ENCODE results near the gene DCAF11. TPM values are rescaled to one million over a fixed set of nuclear protein-coding genes. Genes with fewer than 3 reads are reported as not detected.

The DCAF11 gene
- total RNA-seq, 1 experiment from 2014 or later, result 52.7 TPM

DNA sequence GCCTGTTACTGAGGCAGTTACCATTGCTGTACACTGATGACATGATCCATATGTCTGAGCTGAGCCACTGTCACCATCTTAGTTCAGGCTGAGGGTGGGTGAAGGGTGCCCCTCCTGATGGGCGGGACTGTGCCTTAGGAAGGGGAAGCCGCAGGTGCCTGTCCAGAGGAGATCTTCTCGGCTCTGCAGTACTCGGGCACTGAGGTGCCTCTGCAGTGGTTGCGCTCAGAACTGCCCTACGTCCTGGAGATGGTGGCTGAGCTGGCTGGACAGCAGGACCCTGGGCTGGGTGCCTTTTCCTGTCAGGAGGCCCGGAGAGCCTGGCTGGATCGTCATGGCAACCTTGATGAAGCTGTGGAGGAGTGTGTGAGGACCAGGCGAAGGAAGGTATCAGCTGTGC is 36.4 kb downstream of the DCAF11 start:
- no peaks in the 10 kb centered on the region for H3K27me3 ChIP-seq (ENCODE audit: insufficient read depth, low read depth)
- no peak overlapping the region for H2AFZ ChIP-seq
- H3K4me1 ChIP-seq (replicated peaks; ENCODE audit: insufficient read depth), result peaks cover 6% of the 10 kb centered on the region; the same call in 1 of the 2 replicates
- no peaks in the 10 kb centered on the region for H3K9me3 ChIP-seq (ENCODE audit: insufficient read depth, low read depth)
- peaks cover 3% of the 10 kb centered on the region; the same call in 1 of the 2 replicates for H3F3A ChIP-seq (ENCODE audit: insufficient read depth, low read depth)
- no peak overlapping the region for H3K4me2 ChIP-seq
- no peak overlapping the region for H3K27ac ChIP-seq
- ChIA-PET CTCF (interaction anchor here (1.1 kb wide), 1 partner anchor 10 kb away, joined by 4 read pairs; the partner anchor contains the start of gene IRF9), POLR2A (ENCODE audit: unreplicated experiment) (no interaction called here)
- H3K36me3 ChIP-seq (ENCODE audit: low read depth), result no peaks in the 10 kb centered on the region; the same call in 1 of the 2 replicates
- BruUV-seq (replicated peaks), result no TSS peak
- peaks cover 21% of the 10 kb centered on the region for H3K79me2 ChIP-seq (ENCODE audit: low read depth)
- intact Hi-C loops (cut with micrococcal nuclease; ENCODE audit: unreplicated experiment), result no loop called here
- H3K9me2 ChIP-seq (ENCODE audit: insufficient read depth), result no peaks in the 10 kb centered on the region
- H4K20me1 ChIP-seq (ENCODE audit: insufficient read depth), result no peaks in the 10 kb centered on the region
- TF ChIP-seq EZH2 (IDR thresholded peaks at IDR 0.05; ENCODE audit: low read depth), result no peak
- no peak for TF ChIP-seq CTCF (conservative IDR thresholded peaks at IDR 0.05)
- H3K4me3 ChIP-seq, result no peak overlapping the region
- no peak for DNase-seq

DNA sequence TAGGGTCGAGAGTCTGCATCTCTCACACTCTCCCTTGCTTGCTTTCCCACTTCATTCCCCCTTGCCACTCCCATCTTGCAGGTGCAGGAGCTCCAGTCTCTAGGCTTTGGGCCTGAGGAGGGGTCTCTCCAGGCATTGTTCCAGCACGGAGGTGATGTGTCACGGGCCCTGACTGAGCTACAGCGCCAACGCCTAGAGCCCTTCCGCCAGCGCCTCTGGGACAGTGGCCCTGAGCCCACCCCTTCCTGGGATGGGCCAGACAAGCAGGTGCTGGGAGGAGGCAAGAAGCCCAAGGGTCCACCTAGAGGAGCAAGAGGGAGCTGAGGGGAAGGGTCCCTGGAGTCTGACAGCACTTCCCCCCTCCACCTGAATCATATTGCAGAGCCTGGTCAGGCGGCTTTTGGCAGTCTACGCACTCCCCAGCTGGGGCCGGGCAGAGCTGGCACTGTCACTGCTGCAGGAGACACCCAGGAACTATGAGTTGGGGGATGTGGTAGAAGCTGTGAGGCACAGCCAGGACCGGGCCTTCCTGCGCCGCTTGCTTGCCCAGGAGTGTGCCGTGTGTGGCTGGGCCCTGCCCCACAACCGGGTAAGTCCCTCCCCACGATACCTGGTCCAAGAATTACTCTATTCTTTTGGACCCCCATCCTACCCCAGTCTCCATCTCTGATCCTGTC is 37.0 kb downstream of the DCAF11 start:
- intact Hi-C loops (cut with micrococcal nuclease; ENCODE audit: unreplicated experiment), result no loop called here
- POLR2A ChIA-PET (ENCODE audit: unreplicated experiment), result no interaction called here

GRCh38 chr14:24155100-24155499 is 40.5 kb downstream of the DCAF11 start:
- POLR2A ChIA-PET (ENCODE audit: unreplicated experiment), result no interaction called here
- intact Hi-C loops (cut with micrococcal nuclease; ENCODE audit: unreplicated experiment), result no loop called here
- no peaks in the 10 kb centered on the region for H3K79me2 ChIP-seq (ENCODE audit: low read depth)
- no peak for DNase-seq
- H3K4me3 ChIP-seq, result no peak overlapping the region
- H2AFZ ChIP-seq, result no peak overlapping the region
- no TSS peak for BruUV-seq (replicated peaks)
- H3K9me3 ChIP-seq (ENCODE audit: insufficient read depth, low read depth), result no peaks in the 10 kb centered on the region
- no peaks in the 10 kb centered on the region for H3K9me2 ChIP-seq (ENCODE audit: insufficient read depth)
- H3K27me3 ChIP-seq (ENCODE audit: insufficient read depth, low read depth), result no peaks in the 10 kb centered on the region
- H3K36me3 ChIP-seq (ENCODE audit: low read depth), result no peaks in the 10 kb centered on the region; the same call in 1 of the 2 replicates
- H3K27ac ChIP-seq, result no peak overlapping the region
- CTCF ChIA-PET, result no interaction called here
- H3K4me2 ChIP-seq, result no peak overlapping the region
- no peaks in the 10 kb centered on the region for H4K20me1 ChIP-seq (ENCODE audit: insufficient read depth)
- TF ChIP-seq CTCF (conservative IDR thresholded peaks at IDR 0.05), result no peak
- no peak for TF ChIP-seq EZH2 (IDR thresholded peaks at IDR 0.05; ENCODE audit: low read depth)
- H3K4me1 ChIP-seq (replicated peaks; ENCODE audit: insufficient read depth), result no peaks in the 10 kb centered on the region
- H3F3A ChIP-seq (ENCODE audit: insufficient read depth, low read depth), result no peaks in the 10 kb centered on the region; the same call in 1 of the 2 replicates

More for the DNA sequence above, 37.0 kb downstream of the DCAF11 start:
- Histone ChIP-seq H3K9me2 (ENCODE audit: insufficient read depth) (no peaks in the 10 kb centered on the region), H3F3A (ENCODE audit: insufficient read depth, low read depth) (peaks cover 3% of the 10 kb centered on the region; the same call in 1 of the 2 replicates), H2AFZ (no peak overlapping the region), H4K20me1 (ENCODE audit: insufficient read depth) (no peaks in the 10 kb centered on the region), H3K79me2 (ENCODE audit: low read depth) (peaks cover 20% of the 10 kb centered on the region), H3K27ac (no peak overlapping the region), H3K27me3 (ENCODE audit: insufficient read depth, low read depth) (no peaks in the 10 kb centered on the region), H3K36me3 (ENCODE audit: low read depth) (no peaks in the 10 kb centered on the region; the same call in 1 of the 2 replicates), H3K9me3 (ENCODE audit: insufficient read depth, low read depth) (no peaks in the 10 kb centered on the region), H3K4me3 (no peak overlapping the region), H3K4me2 (no peak overlapping the region), H3K4me1 (replicated peaks; ENCODE audit: insufficient read depth) (peaks cover 6% of the 10 kb centered on the region; the same call in 1 of the 2 replicates)
- no peak for DNase-seq
- no TSS peak for BruUV-seq (replicated peaks)
- CTCF ChIA-PET, result interaction anchor here (1.1 kb wide), 1 partner anchor 10 kb away, joined by 4 read pairs; the partner anchor contains the start of gene IRF9
- no peak for TF ChIP-seq EZH2 (IDR thresholded peaks at IDR 0.05; ENCODE audit: low read depth)
- no peak for TF ChIP-seq CTCF (conservative IDR thresholded peaks at IDR 0.05)

Measured in PC-9 (cell line).